Muscle of arm (tissue), 14 donors: ENCODE results near the gene CAPNS2. TPM values are rescaled to one million over a fixed set of nuclear protein-coding genes. Genes with fewer than 3 reads are reported as not detected.
A peak's percentile ranks its signal among the peaks of the same experiment; 100 is the strongest.

Experiments used
- DNase-seq: peaks from one replicate; pipeline ENCODE4 v3.0.0-alpha.2; 2013
- long read RNA-seq, 11 donors: transcript quantifications; one replicate each; lab custom pipeline, GENCODE V29; 2026
- polyA plus RNA-seq, 12 donors: library from polyadenylated mRNA; unstranded; fragments of 120-200 nt; gene quantifications; one replicate each; pipeline ENCODE4 v1.2.1, GENCODE V29; 2013; ENCODE audit not compliant: insufficient read length in 12 of 12

Gene CAPNS2
- polyA plus RNA-seq = 10 to 100 TPM in 2 of 12 donors, 1 to 10 TPM in 1, under 1 TPM in 4, not detected in 5; 0.18 to 24.6 (median 0.32) TPM
- long read RNA-seq, donor 1 = 0 reads
- long read RNA-seq, donor 2 = 0 reads
- long read RNA-seq, donor 3 = 0 reads
- long read RNA-seq, donor 4 = 0 reads
- long read RNA-seq, donor 5 = 0 reads
- long read RNA-seq, donor 6 = 0 reads
- long read RNA-seq, donor 7, transcript CAPNS2-201 (1 exons, 1,016 nt) = major isoform, 9 of 9 reads
- long read RNA-seq, donor 7, partial matches to known transcripts = 0 of 9 reads
- long read RNA-seq, donor 7, other reads (novel, unspliced or antisense) = 0 of 9 reads
- long read RNA-seq, donor 8 = 0 reads
- long read RNA-seq, donor 9, transcript CAPNS2-201 (1 exons, 1,016 nt) = major isoform, 9 of 9 reads
- long read RNA-seq, donor 9, partial matches to known transcripts = 0 of 9 reads
- long read RNA-seq, donor 9, other reads (novel, unspliced or antisense) = 0 of 9 reads
- long read RNA-seq, donor 10 = 0 reads
- long read RNA-seq, donor 11 = 0 reads

GRCh38 chr16:55566432-55567175 lies at the start of gene CAPNS2:
TSS of gene CAPNS2 (plus strand) at chr16:55566684. CDS start at chr16:55566757, 73 bp downstream.
- DNase-seq = no peak

- no peak for DNase-seq
Measured at GRCh38 chr16:55521792-55522191, 44.7 kb upstream of the CAPNS2 start.

GRCh38 chr16:55526441-55526840 lies 40.0 kb upstream of the CAPNS2 start:
- no peak for DNase-seq

- no peak for DNase-seq
Measured at GRCh38 chr16:55527885-55528284, 38.6 kb upstream of the CAPNS2 start.

- peak; percentile 73 for DNase-seq
Measured at GRCh38 chr16:55529018-55529417, 37.5 kb upstream of the CAPNS2 start.

GRCh38 chr16:55530316-55530856 lies 36.1 kb upstream of the CAPNS2 start:
- DNase-seq = no peak

- DNase-seq = no peak
Measured at GRCh38 chr16:55532227-55532626, 34.3 kb upstream of the CAPNS2 start.

- no peak for DNase-seq
Measured at GRCh38 chr16:55534756-55535155, 31.7 kb upstream of the CAPNS2 start.

GRCh38 chr16:55539049-55539448 lies 27.4 kb upstream of the CAPNS2 start:
- peak; percentile 56 for DNase-seq

- peak; percentile 67 for DNase-seq
Measured at GRCh38 chr16:55539488-55539887, 27.0 kb upstream of the CAPNS2 start.

- DNase-seq = no peak
Measured at GRCh38 chr16:55540221-55540620, 26.3 kb upstream of the CAPNS2 start.

GRCh38 chr16:55542459-55543082 lies 23.9 kb upstream of the CAPNS2 start:
- DNase-seq = peak; percentile 43

GRCh38 chr16:55543472-55543871 lies 23.0 kb upstream of the CAPNS2 start:
- peak; percentile 63 for DNase-seq

GRCh38 chr16:55552621-55553020 lies 13.9 kb upstream of the CAPNS2 start:
- no peak for DNase-seq

GRCh38 chr16:55555436-55555835 lies 11.0 kb upstream of the CAPNS2 start:
- no peak for DNase-seq

GRCh38 chr16:55557186-55557585 lies 9.3 kb upstream of the CAPNS2 start:
- DNase-seq = no peak

- DNase-seq = no peak
Measured at GRCh38 chr16:55559233-55559632, 7.3 kb upstream of the CAPNS2 start.

- DNase-seq = no peak
Measured at GRCh38 chr16:55559933-55560516, 6.5 kb upstream of the CAPNS2 start.

- no peak for DNase-seq
Measured at GRCh38 chr16:55561319-55561848, 5.1 kb upstream of the CAPNS2 start.

- DNase-seq = no peak
Measured at GRCh38 chr16:55562936-55563335, 3.5 kb upstream of the CAPNS2 start.

GRCh38 chr16:55563797-55564196 lies 2.7 kb upstream of the CAPNS2 start:
- DNase-seq = no peak
